Osteoblast (primary cell): Measurements from ENCODE around the gene SMAD7. TPM values are rescaled to one million over a fixed set of nuclear protein-coding genes. Genes with fewer than 3 reads are reported as not detected.

Experiments
- DNase-seq: peaks from one replicate; pipeline ENCODE4 v3.0.0; 2011; ENCODE audit warnings: low spot score, mixed read lengths; ENCODE audit not compliant: insufficient read length; ENCODE audit errors: missing footprints
- H2AFZ ChIP-seq: 2 replicates; pipeline ENCODE4 v1.6.0; 2011; ENCODE audit warnings: mild to moderate bottlenecking, low read length
- H3K27ac ChIP-seq: 2 replicates; pipeline ENCODE4 v1.5.1; 2011; ENCODE audit warnings: mild to moderate bottlenecking, low read depth, low read length, moderate library complexity
- H3K27me3 ChIP-seq: 2 replicates; pipeline ENCODE4 v1.6.0; 2012; ENCODE audit warnings: mild to moderate bottlenecking, control low read depth, inconsistent platforms, low read length, moderate library complexity; ENCODE audit not compliant: insufficient read depth
- H3K36me3 ChIP-seq: 2 replicates; pipeline ENCODE4 v1.5.1; 2011; ENCODE audit warnings: mild to moderate bottlenecking, low read length, control low read depth, moderate library complexity; ENCODE audit not compliant: insufficient read depth
- H3K4me1 ChIP-seq: 2 replicates; pipeline ENCODE4 v1.5.1; 2011; ENCODE audit warnings: mild to moderate bottlenecking, low read length, control low read depth, moderate library complexity; ENCODE audit not compliant: insufficient read depth
- H3K4me2 ChIP-seq: 2 replicates; pipeline ENCODE4 v1.6.0; 2011; ENCODE audit warnings: mild to moderate bottlenecking, low read length; ENCODE audit not compliant: insufficient read depth
- H3K4me3 ChIP-seq: fragments of 200-600 bp; sonication (generic); 3 replicates; pipeline ENCODE4 v1.5.1; 2012; ENCODE audit warnings: mild to moderate bottlenecking, low read length, inconsistent platforms; ENCODE audit not compliant: insufficient read depth
- H3K79me2 ChIP-seq: 2 replicates; pipeline ENCODE4 v1.6.0; 2012; ENCODE audit warnings: mild to moderate bottlenecking, low read length, control low read depth, inconsistent platforms; ENCODE audit not compliant: insufficient read depth
- H3K9me3 ChIP-seq: 2 replicates; pipeline ENCODE4 v1.5.1; 2011; ENCODE audit warnings: low read depth, low read length, control low read depth
- H4K20me1 ChIP-seq: 2 replicates; pipeline ENCODE4 v1.6.0; 2012; ENCODE audit warnings: mild to moderate bottlenecking, low read length, control low read depth; ENCODE audit not compliant: insufficient read depth
- total RNA-seq: library from RNA; depleted of rRNA; stranded (reverse); fragments of >200 nt; gene quantifications from 2 replicates; pipeline ENCODE4 v1.2.3, GENCODE V29; 2012
- TF ChIP-seq, protein P1 (sequence below): IDR thresholded peaks from 2 replicates; pipeline ENCODE4 v1.5.1; 2011; ENCODE audit warnings: mild to moderate bottlenecking, low read depth, low read length, moderate library complexity; ENCODE audit errors: extremely low read depth

SMAD7 gene
- total RNA-seq, 1 donor, result 76.0 TPM

DNA sequence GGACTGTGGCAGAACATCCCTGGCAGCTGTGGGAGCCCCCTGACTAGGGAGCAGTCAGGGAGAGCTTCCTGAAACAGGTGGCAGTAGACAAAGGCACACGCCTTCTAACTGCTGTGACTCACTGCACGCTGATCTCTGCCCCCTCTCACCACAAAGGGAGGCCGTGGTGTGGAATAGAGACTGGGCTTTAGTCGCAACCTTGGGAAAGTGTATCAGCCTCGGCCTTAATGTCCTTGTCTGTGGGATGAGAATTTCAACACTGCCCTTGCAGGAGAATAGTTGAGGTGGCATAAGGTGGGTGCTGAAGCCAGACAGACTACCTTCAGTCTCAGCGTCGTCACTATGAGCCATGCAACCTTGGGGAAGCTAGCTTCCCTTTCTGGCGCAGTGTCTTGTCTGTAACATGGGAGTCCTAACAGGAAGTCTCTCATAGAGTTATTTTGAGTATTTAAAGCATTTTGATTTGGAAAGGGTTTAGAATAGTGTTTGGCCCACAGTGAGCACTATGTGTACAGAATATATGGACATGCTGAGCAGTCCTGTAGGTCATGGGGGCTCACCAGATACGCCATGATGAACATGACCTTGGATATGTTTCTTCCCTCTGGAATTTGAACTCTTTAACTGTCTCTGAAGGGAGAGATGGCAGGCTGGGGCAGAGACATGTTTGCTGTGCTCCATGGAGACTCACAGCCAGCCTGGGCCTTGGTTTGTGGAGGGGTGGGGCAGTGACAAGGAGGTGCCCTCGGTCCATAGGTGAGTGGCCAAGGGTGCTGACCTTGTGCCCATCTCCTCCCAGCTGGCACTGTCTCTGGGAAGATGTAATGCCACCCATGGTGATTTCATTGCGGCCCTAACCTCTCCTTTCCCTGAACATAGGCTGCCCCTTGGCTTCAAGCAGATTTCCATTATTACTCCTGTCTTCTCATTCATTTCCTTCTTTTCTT is 29.5 kb upstream of the SMAD7 start:
- Histone ChIP-seq H3K27me3 (no peaks in the 10 kb centered on the region), H2AFZ (peak overlapping the region; percentile 40), H3K36me3 (no peaks in the 10 kb centered on the region), H3K4me1 (peaks cover 5% of the 10 kb centered on the region), H3K4me3 (no peak overlapping the region), H3K4me2 (no peak overlapping the region), H3K27ac (no peak overlapping the region), H3K9me3 (no peaks in the 10 kb centered on the region), H3K79me2 (no peaks in the 10 kb centered on the region), H4K20me1 (no peaks in the 10 kb centered on the region)
- TF ChIP-seq, protein P1, sequence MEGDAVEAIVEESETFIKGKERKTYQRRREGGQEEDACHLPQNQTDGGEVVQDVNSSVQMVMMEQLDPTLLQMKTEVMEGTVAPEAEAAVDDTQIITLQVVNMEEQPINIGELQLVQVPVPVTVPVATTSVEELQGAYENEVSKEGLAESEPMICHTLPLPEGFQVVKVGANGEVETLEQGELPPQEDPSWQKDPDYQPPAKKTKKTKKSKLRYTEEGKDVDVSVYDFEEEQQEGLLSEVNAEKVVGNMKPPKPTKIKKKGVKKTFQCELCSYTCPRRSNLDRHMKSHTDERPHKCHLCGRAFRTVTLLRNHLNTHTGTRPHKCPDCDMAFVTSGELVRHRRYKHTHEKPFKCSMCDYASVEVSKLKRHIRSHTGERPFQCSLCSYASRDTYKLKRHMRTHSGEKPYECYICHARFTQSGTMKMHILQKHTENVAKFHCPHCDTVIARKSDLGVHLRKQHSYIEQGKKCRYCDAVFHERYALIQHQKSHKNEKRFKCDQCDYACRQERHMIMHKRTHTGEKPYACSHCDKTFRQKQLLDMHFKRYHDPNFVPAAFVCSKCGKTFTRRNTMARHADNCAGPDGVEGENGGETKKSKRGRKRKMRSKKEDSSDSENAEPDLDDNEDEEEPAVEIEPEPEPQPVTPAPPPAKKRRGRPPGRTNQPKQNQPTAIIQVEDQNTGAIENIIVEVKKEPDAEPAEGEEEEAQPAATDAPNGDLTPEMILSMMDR, result no peak
- DNase-seq, result peak; percentile 76

DNA sequence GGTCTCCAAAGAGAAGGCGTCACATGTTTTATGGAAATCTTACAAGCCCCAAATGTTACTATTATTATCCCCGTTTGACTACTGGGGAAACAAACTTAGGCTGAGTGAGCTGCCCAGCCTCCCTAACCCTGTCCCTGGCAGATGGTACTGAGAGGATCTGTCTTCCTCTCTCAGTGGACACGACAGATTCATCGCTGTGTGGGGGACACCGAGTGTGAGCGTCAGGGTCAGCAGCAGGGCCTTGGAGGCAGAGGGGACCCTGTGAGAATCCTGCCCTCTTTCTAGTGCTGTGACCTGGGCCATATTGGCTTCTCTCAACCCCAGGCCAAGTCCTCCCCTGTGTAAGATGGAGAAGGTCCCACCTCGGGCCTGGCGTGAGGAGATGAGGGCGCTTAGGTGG is 27.1 kb upstream of the SMAD7 start:
- Histone ChIP-seq H3K36me3 (no peaks in the 10 kb centered on the region), H3K27ac (no peak overlapping the region), H3K9me3 (no peaks in the 10 kb centered on the region), H3K27me3 (no peaks in the 10 kb centered on the region), H4K20me1 (no peaks in the 10 kb centered on the region), H3K4me2 (no peak overlapping the region), H3K4me1 (peaks cover 18% of the 10 kb centered on the region), H3K4me3 (no peak overlapping the region), H2AFZ (no peak overlapping the region), H3K79me2 (no peaks in the 10 kb centered on the region)
- TF ChIP-seq, protein P1, result no peak
- peak; percentile 52 for DNase-seq

DNA sequence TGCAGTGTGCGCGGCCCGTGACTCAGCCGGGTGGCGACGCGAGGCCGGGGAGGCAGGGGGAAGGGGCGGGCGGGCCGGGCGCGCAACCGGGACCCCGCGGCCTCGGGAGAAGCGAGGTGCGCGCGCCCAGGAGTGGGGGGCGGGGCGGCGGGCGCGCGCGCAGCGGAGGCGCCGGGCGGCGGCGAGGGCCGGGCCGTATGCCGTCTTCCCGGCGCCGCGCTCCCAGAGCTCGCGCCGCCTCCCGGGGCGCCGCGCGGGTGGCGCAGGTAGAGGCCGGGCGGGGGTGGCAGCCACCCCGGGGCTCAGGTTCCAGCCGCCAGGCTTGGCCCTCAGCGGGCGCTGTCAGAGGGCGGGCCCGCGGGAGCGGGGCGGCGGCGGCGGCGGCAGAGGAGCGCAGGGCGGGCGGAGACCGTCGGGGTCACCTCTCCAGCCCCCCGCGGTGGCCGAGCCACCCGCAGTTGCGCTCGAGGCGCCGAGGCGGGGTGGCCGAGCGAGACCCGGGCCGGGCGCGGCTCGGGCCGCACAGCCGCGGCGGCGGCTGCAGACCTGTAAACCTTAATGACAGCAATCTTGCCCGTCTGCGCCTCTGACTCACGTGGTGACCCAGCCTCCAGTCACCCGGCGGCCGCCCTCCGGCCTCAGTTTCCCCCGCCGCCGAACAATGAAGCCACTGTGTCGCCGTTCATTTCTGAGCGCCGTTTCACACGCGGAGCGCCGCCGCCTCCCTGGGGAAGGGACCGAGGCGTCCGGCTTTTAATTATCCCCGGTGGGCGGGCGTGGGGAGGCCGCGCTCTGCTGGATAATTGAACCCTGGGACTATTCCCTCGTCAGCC is 25.3 kb upstream of the SMAD7 start:
- peak overlapping the region; percentile 87 for H3K4me2 ChIP-seq
- no peaks in the 10 kb centered on the region for H3K79me2 ChIP-seq
- no peak overlapping the region for H3K27ac ChIP-seq
- H3K9me3 ChIP-seq, result no peaks in the 10 kb centered on the region
- no peaks in the 10 kb centered on the region for H3K36me3 ChIP-seq
- H3K4me3 ChIP-seq, result peak overlapping the region; percentile 78
- H3K27me3 ChIP-seq, result no peaks in the 10 kb centered on the region
- H4K20me1 ChIP-seq, result no peaks in the 10 kb centered on the region
- H3K4me1 ChIP-seq, result peaks cover 18% of the 10 kb centered on the region
- peak; percentile 100 for DNase-seq
- H2AFZ ChIP-seq, result peak overlapping the region; percentile 62
- TF ChIP-seq, protein P1, result no peak
